HG03571 (cell line): ENCODE measurements around the gene TAS2R4.
"Not testable (repeated sequence)": the region's sequence is repeated elsewhere in the genome, so short reads cannot be mapped to it uniquely, and the experiment has no call there.

Experiments used
- ATAC-seq: cut with Tn5 transposase; IDR thresholded peaks from one replicate; pipeline ENCODE4 v1.9.1; 2021; ENCODE audit not compliant: unreplicated experiment

The TAS2R4 gene

DNA sequence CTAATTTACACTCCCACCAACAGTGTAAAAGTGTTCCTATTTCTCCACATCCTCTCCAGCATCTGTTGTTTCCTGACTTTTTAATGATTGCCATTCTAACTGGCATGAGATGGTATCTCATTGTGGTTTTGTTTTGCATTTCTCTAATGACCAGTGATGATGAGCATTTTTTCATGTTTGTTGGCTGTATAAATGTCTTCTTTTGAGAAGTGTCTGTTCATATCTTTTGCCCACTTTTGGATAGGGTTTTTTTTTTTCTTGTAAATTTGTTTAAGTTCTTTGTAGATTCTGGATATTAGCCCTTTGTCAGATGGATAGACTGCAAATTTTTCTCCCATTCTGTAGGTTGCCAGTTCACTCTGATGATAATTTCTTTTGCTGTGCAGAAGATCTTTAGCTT, 46.0 kb downstream of the TAS2R4 start:
- ATAC-seq, result not testable (repeated sequence)
